Mesenchymal stem cell (in vitro differentiated cells and primary cell): ENCODE measurements around the gene RLF. TPM values are rescaled to one million over a fixed set of nuclear protein-coding genes. Genes with fewer than 3 reads are reported as not detected.
A peak's percentile ranks its signal among the peaks of the same experiment; 100 is the strongest.

Experiments used
- DNase-seq: peaks from one replicate; pipeline ENCODE4 v3.0.0-alpha.2; 2013
- H2AFZ ChIP-seq: one replicate; pipeline ENCODE4 v1.6.1; 2013; ENCODE audit warnings: low read depth, mild to moderate bottlenecking, control low read depth, inconsistent platforms, low read length, moderate library complexity
- H2AK5ac ChIP-seq: 2 replicates; pipeline ENCODE4 v1.6.1; 2013; ENCODE audit warnings: low read length, moderate library complexity, mild to moderate bottlenecking, inconsistent platforms; ENCODE audit not compliant: severe bottlenecking
- H2BK120ac ChIP-seq: one replicate; pipeline ENCODE4 v1.6.1; 2013; ENCODE audit warnings: low read depth, mild to moderate bottlenecking, inconsistent platforms, low read length, moderate library complexity
- H2BK12ac ChIP-seq, 2 experiments: one replicate each; pipeline ENCODE4 v1.6.1; 2013; ENCODE audit warnings: inconsistent platforms in 2 of 2, low read length in 2 of 2, mild to moderate bottlenecking in 2 of 2, moderate library complexity in 2 of 2, control low read depth in 1 of 2
- H2BK15ac ChIP-seq: one replicate; pipeline ENCODE4 v1.6.1; 2013; ENCODE audit warnings: mild to moderate bottlenecking, low read depth, inconsistent platforms; ENCODE audit not compliant: poor library complexity, severe bottlenecking
- H2BK5ac ChIP-seq: 2 replicates; pipeline ENCODE4 v1.6.1; 2013; ENCODE audit warnings: low read depth, mild to moderate bottlenecking, low read length, control low read depth, inconsistent platforms; ENCODE audit not compliant: poor library complexity, severe bottlenecking
- H3K14ac ChIP-seq, 2 experiments: one replicate each; pipeline ENCODE4 v1.6.1; 2013; ENCODE audit warnings: inconsistent platforms in 2 of 2, low read length in 2 of 2, control low read depth in 1 of 2, mild to moderate bottlenecking in 1 of 2, moderate library complexity in 1 of 2
- H3K18ac ChIP-seq, 2 experiments: one replicate each; pipeline ENCODE4 v1.6.1; 2013; ENCODE audit warnings: inconsistent platforms in 2 of 2, low read length in 2 of 2, control low read depth in 1 of 2, low read depth in 1 of 2, mild to moderate bottlenecking in 1 of 2
- H3K23ac ChIP-seq, 2 experiments: one replicate each; pipeline ENCODE4 v1.6.1; 2013; ENCODE audit warnings: inconsistent platforms in 2 of 2, low read length in 2 of 2, mild to moderate bottlenecking in 2 of 2, moderate library complexity in 2 of 2, control low read depth in 1 of 2
- H3K27ac ChIP-seq: 2 replicates; pipeline ENCODE4 v1.5.1; 2013; ENCODE audit warnings: mild to moderate bottlenecking, moderate library complexity, low read length, control low read depth, inconsistent platforms; ENCODE audit not compliant: poor library complexity, severe bottlenecking
- H3K27me3 ChIP-seq, 2 experiments: 2 replicates each; pipeline versions ENCODE4 v1.6.1 to v1.7.0; 2013; ENCODE audit warnings: low read length in 2 of 2, mild to moderate bottlenecking in 2 of 2, moderate library complexity in 2 of 2, control low read depth in 1 of 2, inconsistent platforms in 1 of 2; ENCODE audit not compliant: control insufficient read depth in 1 of 2, insufficient read depth in 1 of 2
- H3K36me3 ChIP-seq, 2 experiments: 2 replicates each; pipeline versions ENCODE4 v1.6.1 to v1.7.0; 2013; ENCODE audit warnings: low read length in 2 of 2, control low read depth in 1 of 2, inconsistent platforms in 1 of 2, low read depth in 1 of 2, mild to moderate bottlenecking in 1 of 2; ENCODE audit not compliant: insufficient read depth in 2 of 2, control insufficient read depth in 1 of 2
- H3K4ac ChIP-seq, 2 experiments: one replicate each; pipeline ENCODE4 v1.6.1; 2013; ENCODE audit warnings: inconsistent platforms in 2 of 2, low read length in 2 of 2, mild to moderate bottlenecking in 2 of 2, moderate library complexity in 2 of 2, control low read depth in 1 of 2, low read depth in 1 of 2
- H3K4me1 ChIP-seq: 2 replicates; pipeline ENCODE4 v1.6.1; 2013; ENCODE audit warnings: low read depth, low read length, control low read depth; ENCODE audit not compliant: control insufficient read depth, insufficient read depth
- H3K4me2 ChIP-seq: 2 replicates; pipeline ENCODE4 v1.6.1; 2013; ENCODE audit warnings: low read length, mild to moderate bottlenecking, inconsistent platforms; ENCODE audit not compliant: poor library complexity, severe bottlenecking
- H3K4me3 ChIP-seq, 2 experiments: 2 replicates each; pipeline versions ENCODE4 v1.5.1 to v1.7.0; 2013; ENCODE audit warnings: low read length in 2 of 2, mild to moderate bottlenecking in 2 of 2, control low read depth in 1 of 2, low read depth in 1 of 2; ENCODE audit not compliant: insufficient read depth in 1 of 2
- H3K79me1 ChIP-seq: replicated peaks from 2 replicates; pipeline ENCODE4 v1.6.1; 2013; ENCODE audit warnings: mild to moderate bottlenecking, control low read depth, low read length, inconsistent platforms; ENCODE audit not compliant: poor library complexity, severe bottlenecking
- H3K9ac ChIP-seq: 2 replicates; pipeline ENCODE4 v1.7.0; 2013; ENCODE audit warnings: mild to moderate bottlenecking, low read length, moderate library complexity
- H3K9me3 ChIP-seq: 2 replicates; pipeline ENCODE4 v1.7.0; 2013; ENCODE audit warnings: mild to moderate bottlenecking, low read length; ENCODE audit not compliant: control insufficient read depth
- H4K8ac ChIP-seq: one replicate; pipeline ENCODE4 v1.6.1; 2013; ENCODE audit warnings: inconsistent platforms, mild to moderate bottlenecking, low read length, moderate library complexity
- H4K91ac ChIP-seq: one replicate; pipeline ENCODE4 v1.6.1; 2013; ENCODE audit warnings: mild to moderate bottlenecking, low read length, inconsistent platforms
- WGBS: methylation state at CpG from one replicate; pipeline ENCODE4 v1.1.7; 2013; ENCODE audit warnings: mixed read lengths; 5-methylcytosine and 5-hydroxymethylcytosine counted together
- polyA plus RNA-seq, 2 experiments: library from polyadenylated mRNA; stranded (reverse); fragments of 200-250 nt; gene quantifications; one replicate each; pipeline ENCODE4 v1.2.3, GENCODE V29; 2013

The RLF gene, protein sequence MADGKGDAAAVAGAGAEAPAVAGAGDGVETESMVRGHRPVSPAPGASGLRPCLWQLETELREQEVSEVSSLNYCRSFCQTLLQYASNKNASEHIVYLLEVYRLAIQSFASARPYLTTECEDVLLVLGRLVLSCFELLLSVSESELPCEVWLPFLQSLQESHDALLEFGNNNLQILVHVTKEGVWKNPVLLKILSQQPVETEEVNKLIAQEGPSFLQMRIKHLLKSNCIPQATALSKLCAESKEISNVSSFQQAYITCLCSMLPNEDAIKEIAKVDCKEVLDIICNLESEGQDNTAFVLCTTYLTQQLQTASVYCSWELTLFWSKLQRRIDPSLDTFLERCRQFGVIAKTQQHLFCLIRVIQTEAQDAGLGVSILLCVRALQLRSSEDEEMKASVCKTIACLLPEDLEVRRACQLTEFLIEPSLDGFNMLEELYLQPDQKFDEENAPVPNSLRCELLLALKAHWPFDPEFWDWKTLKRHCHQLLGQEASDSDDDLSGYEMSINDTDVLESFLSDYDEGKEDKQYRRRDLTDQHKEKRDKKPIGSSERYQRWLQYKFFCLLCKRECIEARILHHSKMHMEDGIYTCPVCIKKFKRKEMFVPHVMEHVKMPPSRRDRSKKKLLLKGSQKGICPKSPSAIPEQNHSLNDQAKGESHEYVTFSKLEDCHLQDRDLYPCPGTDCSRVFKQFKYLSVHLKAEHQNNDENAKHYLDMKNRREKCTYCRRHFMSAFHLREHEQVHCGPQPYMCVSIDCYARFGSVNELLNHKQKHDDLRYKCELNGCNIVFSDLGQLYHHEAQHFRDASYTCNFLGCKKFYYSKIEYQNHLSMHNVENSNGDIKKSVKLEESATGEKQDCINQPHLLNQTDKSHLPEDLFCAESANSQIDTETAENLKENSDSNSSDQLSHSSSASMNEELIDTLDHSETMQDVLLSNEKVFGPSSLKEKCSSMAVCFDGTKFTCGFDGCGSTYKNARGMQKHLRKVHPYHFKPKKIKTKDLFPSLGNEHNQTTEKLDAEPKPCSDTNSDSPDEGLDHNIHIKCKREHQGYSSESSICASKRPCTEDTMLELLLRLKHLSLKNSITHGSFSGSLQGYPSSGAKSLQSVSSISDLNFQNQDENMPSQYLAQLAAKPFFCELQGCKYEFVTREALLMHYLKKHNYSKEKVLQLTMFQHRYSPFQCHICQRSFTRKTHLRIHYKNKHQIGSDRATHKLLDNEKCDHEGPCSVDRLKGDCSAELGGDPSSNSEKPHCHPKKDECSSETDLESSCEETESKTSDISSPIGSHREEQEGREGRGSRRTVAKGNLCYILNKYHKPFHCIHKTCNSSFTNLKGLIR (N-terminal part only)
- polyA plus RNA-seq (2013, experiment 1 of 2), result 6.0 TPM
- polyA plus RNA-seq (2013, experiment 2 of 2), result 6.2 TPM

DNA sequence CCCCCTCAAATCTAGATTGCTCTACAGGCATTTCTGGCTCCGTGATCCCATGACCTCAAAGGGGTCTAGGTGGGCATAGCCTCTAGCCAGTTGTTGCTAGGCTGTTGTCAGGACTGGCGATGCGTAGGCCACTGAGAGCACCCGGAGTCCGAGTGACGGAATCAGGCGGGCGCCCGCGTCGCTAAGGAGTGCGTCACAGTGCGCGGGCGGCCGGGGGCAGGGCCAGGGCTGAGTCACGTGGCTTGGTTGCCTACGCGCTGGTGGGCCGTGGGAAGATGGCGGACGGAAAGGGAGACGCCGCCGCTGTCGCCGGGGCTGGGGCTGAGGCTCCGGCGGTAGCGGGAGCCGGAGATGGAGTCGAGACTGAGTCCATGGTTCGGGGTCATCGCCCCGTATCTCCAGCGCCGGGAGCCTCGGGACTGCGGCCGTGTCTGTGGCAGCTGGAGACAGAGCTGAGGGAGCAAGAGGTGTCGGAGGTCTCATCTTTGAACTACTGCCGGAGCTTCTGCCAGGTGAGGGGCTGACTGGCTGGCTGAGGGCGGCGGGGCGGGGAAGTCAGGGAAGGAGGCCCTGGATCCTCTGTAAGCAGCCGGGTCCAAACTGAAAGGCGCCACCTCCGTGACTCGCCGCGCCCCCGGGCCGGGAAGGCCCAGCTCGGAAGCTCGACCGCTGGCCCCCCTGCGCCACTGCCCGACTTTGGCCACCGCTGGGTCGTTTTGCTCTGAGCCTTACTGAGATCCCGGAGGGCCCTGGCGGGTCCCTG, at the start of gene RLF:
Gene RLF, plus strand, starts transcription at position 263 of the 763 bp plus-strand sequence. Its CDS starts 13 bp downstream, at position 276.
- peak within 1 kb of the TSS in 1 of 2 experiments; percentile 96 for H3K14ac ChIP-seq
- H2AFZ ChIP-seq, result peak within 1 kb of the TSS; percentile 20
- H4K8ac ChIP-seq, result peak within 1 kb of the TSS; percentile 93
- H3K4ac ChIP-seq, result peak within 1 kb of the TSS; percentile 56 to 58
- H3K36me3 ChIP-seq, result no peaks in the 10 kb centered on the region
- peak within 1 kb of the TSS; percentile 53 for H3K27ac ChIP-seq
- peak within 1 kb of the TSS; percentile 78 to 82 for H3K4me3 ChIP-seq
- H4K91ac ChIP-seq, result peak within 1 kb of the TSS; percentile 60
- H3K9me3 ChIP-seq, result no peaks in the 10 kb centered on the region
- peak within 1 kb of the TSS; percentile 48 to 81 for H3K18ac ChIP-seq
- no peak within 1 kb of the TSS for H2BK5ac ChIP-seq
- peak within 1 kb of the TSS in 1 of 2 experiments; percentile 77 for H3K23ac ChIP-seq
- H2AK5ac ChIP-seq, result no peak within 1 kb of the TSS
- peak; percentile 95 for DNase-seq
- H2BK120ac ChIP-seq, result no peak within 1 kb of the TSS
- H2BK12ac ChIP-seq, result peak within 1 kb of the TSS in 1 of 2 experiments; percentile 47
- H3K4me2 ChIP-seq, result peak within 1 kb of the TSS; percentile 80
- peaks cover 2% of the 10 kb centered on the region for H3K4me1 ChIP-seq
- H3K79me1 ChIP-seq, result no peaks in the 10 kb centered on the region
- H3K27me3 ChIP-seq, result peaks cover 0 to 8% of the 10 kb centered on the region in 2 experiments
- peak within 1 kb of the TSS; percentile 100 for H3K9ac ChIP-seq
- WGBS, result under 1% methylated on average over 59 of the region's 62 CpGs
- peak within 1 kb of the TSS; percentile 55 for H2BK15ac ChIP-seq

DNA sequence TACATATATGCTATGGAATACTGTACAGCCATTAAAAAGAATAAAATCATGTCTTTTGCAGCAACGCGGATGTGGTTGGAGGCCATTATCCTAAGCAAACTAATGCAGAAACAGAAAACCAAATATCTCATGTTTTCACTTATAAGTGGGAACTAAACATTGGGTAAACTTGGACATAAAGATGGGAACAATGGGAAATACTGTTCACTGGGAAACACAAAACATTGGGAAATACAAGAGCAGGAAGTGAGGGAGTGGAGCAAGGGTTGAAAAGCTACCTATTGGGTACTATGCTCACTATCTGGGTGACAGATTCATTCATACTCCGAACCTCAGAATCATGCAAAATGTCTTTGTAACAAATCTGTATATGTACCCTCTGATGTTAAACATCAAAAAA, 46.8 kb upstream of the RLF start:
- Histone ChIP-seq H4K8ac (no peak overlapping the region), H3K18ac (no peak overlapping the region), H2BK5ac (no peak overlapping the region), H3K79me1 (no peaks in the 10 kb centered on the region), H2AK5ac (no peak overlapping the region), H3K36me3 (no peaks in the 10 kb centered on the region), H3K14ac (no peak overlapping the region), H2AFZ (no peak overlapping the region), H3K23ac (no peak overlapping the region), H3K4me2 (no peak overlapping the region), H3K27ac (no peak overlapping the region), H2BK120ac (no peak overlapping the region), H2BK15ac (no peak overlapping the region), H3K4me3 (no peak overlapping the region), H3K4me1 (no peaks in the 10 kb centered on the region), H3K9ac (no peak overlapping the region), H4K91ac (no peak overlapping the region), H3K9me3 (peaks cover 16% of the 10 kb centered on the region), H2BK12ac (no peak overlapping the region), H3K4ac (no peak overlapping the region), H3K27me3 (peaks cover 12 to 31% of the 10 kb centered on the region in 2 experiments)
- WGBS, result 33% methylated on average over 1 of the region's 3 CpGs
- no peak for DNase-seq

DNA sequence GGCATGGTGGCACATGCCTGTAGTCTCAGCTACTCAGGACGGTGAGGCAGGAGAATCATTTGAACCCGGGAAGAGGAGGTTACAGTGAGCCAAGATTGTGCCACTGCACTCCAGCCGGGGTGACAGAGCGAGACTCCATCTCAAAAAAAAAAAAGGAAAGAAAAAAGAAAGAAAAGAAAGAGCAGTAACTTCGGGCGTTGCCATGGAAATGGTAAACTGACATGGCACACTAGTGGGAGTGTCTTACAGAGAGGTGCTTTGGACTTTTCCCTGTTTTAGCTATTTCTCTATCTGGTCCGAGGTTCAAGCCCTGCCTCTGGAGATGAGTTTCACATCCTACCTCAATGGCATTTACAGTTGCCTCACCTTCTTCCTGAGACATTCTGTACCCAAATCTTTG, 41.1 kb upstream of the RLF start:
- Histone ChIP-seq H3K27ac (no peak overlapping the region), H3K4ac (no peak overlapping the region), H2BK120ac (no peak overlapping the region), H3K79me1 (no peaks in the 10 kb centered on the region), H3K18ac (no peak overlapping the region), H2AFZ (no peak overlapping the region), H3K9me3 (no peaks in the 10 kb centered on the region), H4K91ac (no peak overlapping the region), H2BK15ac (no peak overlapping the region), H3K23ac (no peak overlapping the region), H3K4me1 (no peaks in the 10 kb centered on the region), H2AK5ac (no peak overlapping the region), H3K4me3 (no peak overlapping the region), H2BK5ac (no peak overlapping the region), H3K14ac (no peak overlapping the region), H3K9ac (no peak overlapping the region), H3K4me2 (no peak overlapping the region), H3K27me3 (peaks cover 17 to 41% of the 10 kb centered on the region in 2 experiments), H2BK12ac (no peak overlapping the region), H3K36me3 (no peaks in the 10 kb centered on the region), H4K8ac (no peak overlapping the region)
- no peak for DNase-seq
- 85% methylated on average over 7 of the region's 7 CpGs for WGBS
